ENCODE measurements around the gene ST6GALNAC3.

GRCh38 chr1:76179219-76179698 lies 104.7 kb downstream of the ST6GALNAC3 start:
- TF ChIP-seq CTCF (IDR thresholded peaks at IDR 0.05), result no peak
- no peak for TF ChIP-seq EZH2phosphoT487 (IDR thresholded peaks at IDR 0.05)
- TF ChIP-seq EZH2 (IDR thresholded peaks at IDR 0.05), result no peak
